Osteocyte (in vitro differentiated cells): Measurements from ENCODE around the gene CALML3. TPM values are rescaled to one million over a fixed set of nuclear protein-coding genes. Genes with fewer than 3 reads are reported as not detected.

Experiments used
- total RNA-seq: library from RNA; stranded (reverse); gene quantifications from 2 replicates; pipeline ENCODE4 v1.2.1, GENCODE V29; 2021

Gene CALML3
- total RNA-seq, 1 donor from 2014 or later, result not detected

Other genes with a start within 250 kb of the CALML3 start
- gene UCN3, start 160.0 kb upstream of the CALML3 start, total RNA-seq, result not detected in 2 replicates
- gene TUBAL3, start 120.1 kb upstream of the CALML3 start, total RNA-seq, result not detected in 2 replicates
- gene NET1, start 112.4 kb upstream of the CALML3 start, total RNA-seq, result 11.3 and 14.5 TPM in 2 replicates
- gene CALML5, start 25.4 kb upstream of the CALML3 start, total RNA-seq, result not detected in 2 replicates
- 16.0 and 18.4 TPM in 2 replicates for gene ASB13, start 141.6 kb downstream of the CALML3 start, total RNA-seq
- 59.6 and 67.0 TPM in 2 replicates for gene TASOR2, start 159.9 kb downstream of the CALML3 start, total RNA-seq